GM12878 (cell line): ENCODE measurements around the gene RILPL2. TPM values are rescaled to one million over a fixed set of nuclear protein-coding genes. Genes with fewer than 3 reads are reported as not detected.

Experiments used
- ATAC-seq: fragments of 200-7000 bp; cut with Tn5 transposase; 3 replicates; pipeline ENCODE4 v1.9.1; 2020; ENCODE audit warnings: mild to moderate bottlenecking, moderate library complexity
- BruUV-seq: library from RNA; stranded (reverse); fragments of 400-500 nt; replicated peaks from 2 replicates; lab custom pipeline; 2021; lab: Mats Ljungman, UMichigan
- CTCF ChIA-PET: fragments of 300-600 bp; sonication (Branson Sonifier 250); formaldehyde crosslinking; extraction: SDS; loops from one replicate; lab custom pipeline; 2021; ENCODE audit warnings: inconsistent platforms; lab: Yijun Ruan, JAX
- POLR2A ChIA-PET: fragments of 350-600 bp; formaldehyde crosslinking; extraction: SDS; loops from one replicate; lab custom pipeline; 2021; ENCODE audit warnings: inconsistent platforms; lab: Charles Lee
- RAD21 ChIA-PET: fragments of 300-600 bp; sonication (Branson Sonifier 250); formaldehyde crosslinking; loops from one replicate; lab custom pipeline; 2023; ENCODE audit warnings: antibody characterized with exemption; ENCODE audit not compliant: unreplicated experiment; lab: Charles Lee
- SMC1A ChIA-PET: fragments of 300-600 bp; sonication (Branson Sonifier 250); formaldehyde crosslinking; loops from one replicate; lab custom pipeline; 2023; ENCODE audit not compliant: unreplicated experiment, uncharacterized antibody; lab: Charles Lee
- DNase-seq: peaks from one replicate; pipeline ENCODE4 v3.0.0-alpha.2; 2011; ENCODE audit warnings: low read depth, low spot score
- FAIRE-seq: peaks from 3 replicates; lab custom pipeline; 2011; peaks lifted over from hg19 to GRCh38; lab: Jason Lieb, UNC
- H2AFZ ChIP-seq: 2 replicates; pipeline ENCODE4 v1.6.0; 2011; ENCODE audit warnings: low read depth, low read length, control low read depth; ENCODE audit not compliant: control insufficient read depth
- H3K27ac ChIP-seq: 2 replicates; pipeline ENCODE4 v1.5.1; 2011; ENCODE audit warnings: control low read depth; ENCODE audit not compliant: control insufficient read depth, insufficient read depth
- H3K27me3 ChIP-seq, 2 experiments: replicated peaks in 1 of 2; 2 replicates each; pipeline versions ENCODE4 v1.6.0 to v1.6.1; 2011; ENCODE audit warnings: low read length in 1 of 2; ENCODE audit not compliant: control insufficient read depth in 2 of 2, insufficient read depth in 2 of 2
- H3K36me3 ChIP-seq, 2 experiments: 2 replicates each; pipeline ENCODE4 v1.5.1; 2011; ENCODE audit warnings: low read length in 1 of 2; ENCODE audit not compliant: control insufficient read depth in 2 of 2, insufficient read depth in 2 of 2
- H3K4me1 ChIP-seq: 2 replicates; pipeline ENCODE4 v1.6.1; 2011; ENCODE audit warnings: mild to moderate bottlenecking, low read length, moderate library complexity, mixed read lengths; ENCODE audit not compliant: control insufficient read depth, insufficient read depth
- H3K4me2 ChIP-seq: 2 replicates; pipeline ENCODE4 v1.6.0; 2011; ENCODE audit warnings: control low read depth; ENCODE audit not compliant: control insufficient read depth, insufficient read depth
- H3K4me3 ChIP-seq: fragments of 200-600 bp; sonication (generic); 2 replicates; pipeline ENCODE4 v1.5.1; 2016
- H3K79me2 ChIP-seq: 2 replicates; pipeline ENCODE4 v1.6.0; 2011; ENCODE audit warnings: low read length; ENCODE audit not compliant: control insufficient read depth, insufficient read depth
- H3K9ac ChIP-seq: 2 replicates; pipeline ENCODE4 v1.8.0; 2011; ENCODE audit warnings: low read length, control low read depth, mixed read lengths; ENCODE audit not compliant: control insufficient read depth, insufficient read depth
- H3K9me3 ChIP-seq: replicated peaks from 3 replicates; pipeline ENCODE4 v1.5.1; 2011; ENCODE audit warnings: mild to moderate bottlenecking, low read length; ENCODE audit not compliant: control insufficient read depth, insufficient read depth
- H4K20me1 ChIP-seq: 2 replicates; pipeline ENCODE4 v1.6.0; 2011; ENCODE audit not compliant: control insufficient read depth, insufficient read depth
- ETV6 ChIP-seq, 2 experiments: fragments of 450-650 bp in 1 of 2; IDR thresholded peaks in 1 of 2; conservative IDR thresholded peaks in 1 of 2; 2 replicates each; pipeline ENCODE4 v1.6.1; 2014; ENCODE audit warnings: antibody characterized with exemption in 1 of 2, borderline replicate concordance in 1 of 2, low read depth in 1 of 2, mild to moderate bottlenecking in 1 of 2, moderate library complexity in 1 of 2
- WGBS: methylation state at CpG from one replicate; pipeline ENCODE4 v1.1.6; 2016; ENCODE audit warnings: low lambda C conversion rate; ENCODE audit not compliant: insufficient replicate concordance, insufficient coverage; ENCODE audit errors: missing lambda C conversion rate; 5-methylcytosine and 5-hydroxymethylcytosine counted together
- in situ Hi-C: fragments of 300-500 bp; cut with MboI; formaldehyde crosslinking; loops from 9 replicates; pipeline ENCODE4 v1.14.3; 2018; ENCODE audit warnings: mixed read lengths
- intact Hi-C: fragments of 100-400 bp; cut with micrococcal nuclease; formaldehyde crosslinking; loops from one replicate; pipeline ENCODE4 v1.14.2; 2022; ENCODE audit not compliant: unreplicated experiment
- polyA plus RNA-seq, 11 experiments: library from polyadenylated mRNA; depleted of rRNA in 4 of 11; unstranded in 6 of 11; stranded (reverse) in 5 of 11; fragments of >200 nt; fragmentation: Nextera tagmentation in 4 of 11; fragmentation: Illumina TruSeq in 1 of 11; extraction: Ambion mirVana in 4 of 11; extraction: Trizol in 1 of 11; gene quantifications; 1 replicate in 1 of 11; 2 replicates in 10 of 11; pipeline versions ENCODE4 v1.2.1 to v1.2.3, GENCODE V29; 2011 to 2016; ENCODE audit warnings: inconsistent platforms in 2 of 11, missing spikeins in 2 of 11, low read depth in 1 of 11
- total RNA-seq, 4 experiments: library from RNA; depleted of rRNA in 3 of 4; stranded (reverse); fragments of >200 nt in 3 of 4; fragmentation: Illumina TruSeq in 1 of 4; extraction: Trizol in 1 of 4; gene quantifications; 2 replicates each; pipeline versions ENCODE4 v1.2.1 to v1.2.3, GENCODE V29; 2013 to 2021
- TF ChIP-seq, protein P1 (sequence below): IDR thresholded peaks from 2 replicates; pipeline ENCODE4 v1.6.1; 2012; ENCODE audit warnings: improper control_type of control experiment, low read depth, low read length; ENCODE audit not compliant: insufficient replicate concordance

The RILPL2 gene
- total and polyA plus RNA-seq, 10 of the 15 experiments (the other 5 are each of a cell fraction or from before 2014, with no cell fraction given) = 3.5 to 38.5 (median 19.7) TPM

DNA sequence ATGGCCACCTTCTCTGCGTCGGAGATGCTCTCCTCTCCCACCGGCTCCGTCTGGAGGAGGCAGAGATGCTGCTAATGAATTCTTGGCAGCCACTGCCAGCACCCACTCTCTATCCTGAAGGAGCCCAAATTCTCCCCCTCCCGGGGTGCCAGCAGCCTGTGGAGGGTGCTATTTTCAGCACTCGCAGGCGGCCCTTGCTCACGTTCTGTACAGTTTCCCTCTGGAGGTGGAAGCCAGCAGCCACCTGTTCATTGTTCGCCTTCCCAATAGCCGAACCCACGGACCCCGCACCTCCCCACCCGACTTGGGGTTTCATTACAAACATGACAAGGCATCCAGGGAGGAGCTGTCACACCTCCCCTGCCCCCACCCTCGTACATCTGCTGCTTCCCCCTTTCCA, 49.3 kb upstream of the RILPL2 start:
- in situ Hi-C loops = no loop called here

More for the DNA sequence above, 49.3 kb upstream of the RILPL2 start:
- 51% methylated on average over 14 of the region's 14 CpGs for WGBS
- TF ChIP-seq, protein P1, sequence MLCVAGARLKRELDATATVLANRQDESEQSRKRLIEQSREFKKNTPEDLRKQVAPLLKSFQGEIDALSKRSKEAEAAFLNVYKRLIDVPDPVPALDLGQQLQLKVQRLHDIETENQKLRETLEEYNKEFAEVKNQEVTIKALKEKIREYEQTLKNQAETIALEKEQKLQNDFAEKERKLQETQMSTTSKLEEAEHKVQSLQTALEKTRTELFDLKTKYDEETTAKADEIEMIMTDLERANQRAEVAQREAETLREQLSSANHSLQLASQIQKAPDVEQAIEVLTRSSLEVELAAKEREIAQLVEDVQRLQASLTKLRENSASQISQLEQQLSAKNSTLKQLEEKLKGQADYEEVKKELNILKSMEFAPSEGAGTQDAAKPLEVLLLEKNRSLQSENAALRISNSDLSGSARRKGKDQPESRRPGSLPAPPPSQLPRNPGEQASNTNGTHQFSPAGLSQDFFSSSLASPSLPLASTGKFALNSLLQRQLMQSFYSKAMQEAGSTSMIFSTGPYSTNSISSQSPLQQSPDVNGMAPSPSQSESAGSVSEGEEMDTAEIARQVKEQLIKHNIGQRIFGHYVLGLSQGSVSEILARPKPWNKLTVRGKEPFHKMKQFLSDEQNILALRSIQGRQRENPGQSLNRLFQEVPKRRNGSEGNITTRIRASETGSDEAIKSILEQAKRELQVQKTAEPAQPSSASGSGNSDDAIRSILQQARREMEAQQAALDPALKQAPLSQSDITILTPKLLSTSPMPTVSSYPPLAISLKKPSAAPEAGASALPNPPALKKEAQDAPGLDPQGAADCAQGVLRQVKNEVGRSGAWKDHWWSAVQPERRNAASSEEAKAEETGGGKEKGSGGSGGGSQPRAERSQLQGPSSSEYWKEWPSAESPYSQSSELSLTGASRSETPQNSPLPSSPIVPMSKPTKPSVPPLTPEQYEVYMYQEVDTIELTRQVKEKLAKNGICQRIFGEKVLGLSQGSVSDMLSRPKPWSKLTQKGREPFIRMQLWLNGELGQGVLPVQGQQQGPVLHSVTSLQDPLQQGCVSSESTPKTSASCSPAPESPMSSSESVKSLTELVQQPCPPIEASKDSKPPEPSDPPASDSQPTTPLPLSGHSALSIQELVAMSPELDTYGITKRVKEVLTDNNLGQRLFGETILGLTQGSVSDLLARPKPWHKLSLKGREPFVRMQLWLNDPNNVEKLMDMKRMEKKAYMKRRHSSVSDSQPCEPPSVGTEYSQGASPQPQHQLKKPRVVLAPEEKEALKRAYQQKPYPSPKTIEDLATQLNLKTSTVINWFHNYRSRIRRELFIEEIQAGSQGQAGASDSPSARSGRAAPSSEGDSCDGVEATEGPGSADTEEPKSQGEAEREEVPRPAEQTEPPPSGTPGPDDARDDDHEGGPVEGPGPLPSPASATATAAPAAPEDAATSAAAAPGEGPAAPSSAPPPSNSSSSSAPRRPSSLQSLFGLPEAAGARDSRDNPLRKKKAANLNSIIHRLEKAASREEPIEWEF = no peak
- no peak for TF ChIP-seq ETV6 (conservative IDR thresholded peaks at IDR 0.05 in 1 of 2, IDR thresholded peaks at IDR 0.05 in 1 of 2; ENCODE audit: borderline replicate concordance in 1 of 2, low read depth in 1 of 2)
- CTCF ChIA-PET = no interaction called here
- Histone ChIP-seq H3K27me3 (no peaks in the 10 kb centered on the region), H3K9ac (no peak overlapping the region), H3K79me2 (no peaks in the 10 kb centered on the region), H2AFZ (no peak overlapping the region), H4K20me1 (no peaks in the 10 kb centered on the region), H3K9me3 (no peaks in the 10 kb centered on the region), H3K4me2 (no peak overlapping the region), H3K4me1 (no peaks in the 10 kb centered on the region), H3K36me3 (no peaks in the 10 kb centered on the region), H3K27ac (no peak overlapping the region), H3K4me3 (no peak overlapping the region)
- RAD21 ChIA-PET = no interaction called here
- no peak for DNase-seq
- intact Hi-C loops = no loop called here
- POLR2A ChIA-PET = no interaction called here
- FAIRE-seq = no peak
- BruUV-seq = no TSS peak
- SMC1A ChIA-PET = interaction anchor here (0.8 kb wide), 2 partner anchors 9 to 96 kb away, joined by 3 to 4 read pairs; no protein-coding TSS in a partner anchor
- no peak for ATAC-seq
